ENCODE data around the gene PDE5A. TPM values are rescaled to one million over a fixed set of nuclear protein-coding genes. Genes with fewer than 3 reads are reported as not detected.

The PDE5A gene
- total RNA-seq, 1 donor from 2014 or later: 3.2 TPM

GRCh38 chr4:119518915-119519410, 109.6 kb downstream of the PDE5A start:
- TF ChIP-seq CTCF (IDR thresholded peaks at IDR 0.05; ENCODE audit: partially characterized antibody, unreplicated experiment): no peak
- no peak overlapping the region for H3K4me3 Mint-ChIP-seq (ENCODE audit: unreplicated experiment)
- DNase-seq: no peak
- H3K4me1 Mint-ChIP-seq (ENCODE audit: low read depth, unreplicated experiment): no peaks in the 10 kb centered on the region
- no peaks in the 10 kb centered on the region for H3K36me3 Mint-ChIP-seq (ENCODE audit: unreplicated experiment)
- peaks cover 2% of the 10 kb centered on the region for H3K27me3 Mint-ChIP-seq (ENCODE audit: unreplicated experiment)
- H3K27ac Mint-ChIP-seq (ENCODE audit: unreplicated experiment): no peak overlapping the region
- no peaks in the 10 kb centered on the region for H3K9me3 Mint-ChIP-seq (ENCODE audit: unreplicated experiment)

GRCh38 chr4:119518230-119518892, 110.2 kb downstream of the PDE5A start:
- H3K27me3 Mint-ChIP-seq (ENCODE audit: unreplicated experiment): peaks cover 2% of the 10 kb centered on the region
- no peak overlapping the region for H3K27ac Mint-ChIP-seq (ENCODE audit: unreplicated experiment)
- no peak for TF ChIP-seq CTCF (IDR thresholded peaks at IDR 0.05; ENCODE audit: partially characterized antibody, unreplicated experiment)
- DNase-seq: no peak
- no peaks in the 10 kb centered on the region for H3K36me3 Mint-ChIP-seq (ENCODE audit: unreplicated experiment)
- no peak overlapping the region for H3K4me3 Mint-ChIP-seq (ENCODE audit: unreplicated experiment)
- H3K9me3 Mint-ChIP-seq (ENCODE audit: unreplicated experiment): no peaks in the 10 kb centered on the region
- no peaks in the 10 kb centered on the region for H3K4me1 Mint-ChIP-seq (ENCODE audit: low read depth, unreplicated experiment)

GRCh38 chr4:119517361-119518229, 111.0 kb downstream of the PDE5A start:
- H3K4me3 Mint-ChIP-seq (ENCODE audit: unreplicated experiment): no peak overlapping the region
- no peaks in the 10 kb centered on the region for H3K4me1 Mint-ChIP-seq (ENCODE audit: low read depth, unreplicated experiment)
- no peak overlapping the region for H3K27ac Mint-ChIP-seq (ENCODE audit: unreplicated experiment)
- no peaks in the 10 kb centered on the region for H3K36me3 Mint-ChIP-seq (ENCODE audit: unreplicated experiment)
- no peak for TF ChIP-seq CTCF (IDR thresholded peaks at IDR 0.05; ENCODE audit: partially characterized antibody, unreplicated experiment)
- H3K27me3 Mint-ChIP-seq (ENCODE audit: unreplicated experiment): peaks cover 2% of the 10 kb centered on the region
- no peaks in the 10 kb centered on the region for H3K9me3 Mint-ChIP-seq (ENCODE audit: unreplicated experiment)
- no peak for DNase-seq

GRCh38 chr4:119512398-119512797, 116.2 kb downstream of the PDE5A start:
- DNase-seq: no peak
- no peak overlapping the region for H3K27ac Mint-ChIP-seq (ENCODE audit: unreplicated experiment)
- TF ChIP-seq CTCF (IDR thresholded peaks at IDR 0.05; ENCODE audit: partially characterized antibody, unreplicated experiment): no peak
- H3K36me3 Mint-ChIP-seq (ENCODE audit: unreplicated experiment): no peaks in the 10 kb centered on the region
- H3K9me3 Mint-ChIP-seq (ENCODE audit: unreplicated experiment): no peaks in the 10 kb centered on the region
- H3K4me3 Mint-ChIP-seq (ENCODE audit: unreplicated experiment): no peak overlapping the region
- H3K27me3 Mint-ChIP-seq (ENCODE audit: unreplicated experiment): no peaks in the 10 kb centered on the region
- H3K4me1 Mint-ChIP-seq (ENCODE audit: low read depth, unreplicated experiment): no peaks in the 10 kb centered on the region
